Testis (tissue), 3 donors: ENCODE data around the gene PRDM2. TPM values are rescaled to one million over a fixed set of nuclear protein-coding genes. Genes with fewer than 3 reads are reported as not detected.
A peak's percentile ranks its signal among the peaks of the same experiment; 100 is the strongest.

Experiments used
- DNase-seq: peaks from one replicate; pipeline ENCODE4 v3.0.0-alpha.2; 2019
- H3K27ac ChIP-seq, 2 donors: fragments of 200-600 bp; sonication (generic); one replicate each; pipeline ENCODE4 v1.5.1; 2019
- H3K27me3 ChIP-seq: fragments of 200-600 bp; sonication (generic); one replicate; pipeline ENCODE4 v1.5.1; 2019
- H3K36me3 ChIP-seq: fragments of 200-600 bp; sonication (generic); one replicate; pipeline ENCODE4 v1.5.1; 2017; ENCODE audit warnings: low read depth; ENCODE audit errors: missing control alignments
- H3K4me1 ChIP-seq: fragments of 200-600 bp; sonication (generic); one replicate; pipeline ENCODE4 v1.5.1; 2019
- H3K4me3 ChIP-seq, 2 donors: fragments of 200-600 bp; sonication (generic); one replicate each; pipeline ENCODE4 v1.5.1; 2017 to 2019
- H3K9me3 ChIP-seq: fragments of 200-600 bp; sonication (generic); one replicate; pipeline ENCODE4 v1.5.1; 2017
- POLR2A ChIP-seq: fragments of 450-650 bp; IDR thresholded peaks from one replicate; pipeline ENCODE4 v1.6.1; 2017; ENCODE audit warnings: antibody characterized with exemption, mild to moderate bottlenecking, moderate library complexity
- WGBS, 2 donors: methylation state at CpG; one replicate each; pipeline ENCODE4 v1.1.5; 2018; 5-methylcytosine and 5-hydroxymethylcytosine counted together
- intact Hi-C: fragments of 100-400 bp; cut with DNase I; formaldehyde crosslinking; loops from one replicate; pipeline ENCODE4 v1.15.1; 2023; ENCODE audit warnings: low total_unique reads
- polyA plus RNA-seq: library from polyadenylated mRNA; stranded (reverse); fragments of 350-450 nt; fragmentation: Illumina TruSeq; extraction: RNeasy Lipid Tissue Mini Kit (QIAGEN cat#74804); gene quantifications from one replicate; pipeline ENCODE4 v1.2.3, GENCODE V29; 2014; ENCODE audit warnings: low read depth, low replicate concordance; ENCODE audit not compliant: insufficient read depth
- total RNA-seq, 2 donors: library from RNA; depleted of rRNA; stranded (reverse); fragments of >200 nt; gene quantifications; one replicate each; pipeline ENCODE4 v1.2.3, GENCODE V29; 2016
- TF ChIP-seq, protein P1 (sequence below), 3 experiments: fragments of 450-650 bp in 2 of 3; fragments of 200-600 bp in 1 of 3; sonication (generic) in 1 of 3; IDR thresholded peaks; one replicate each; pipeline ENCODE4 v1.5.1; 2016 to 2019; ENCODE audit warnings: antibody characterized with exemption in 3 of 3, mild to moderate bottlenecking in 2 of 3, moderate library complexity in 1 of 3

PRDM2 gene
- total and polyA plus RNA-seq, 3 donors from 2014 or later, result 43.5 to 75.1 (median 55.5) TPM

DNA sequence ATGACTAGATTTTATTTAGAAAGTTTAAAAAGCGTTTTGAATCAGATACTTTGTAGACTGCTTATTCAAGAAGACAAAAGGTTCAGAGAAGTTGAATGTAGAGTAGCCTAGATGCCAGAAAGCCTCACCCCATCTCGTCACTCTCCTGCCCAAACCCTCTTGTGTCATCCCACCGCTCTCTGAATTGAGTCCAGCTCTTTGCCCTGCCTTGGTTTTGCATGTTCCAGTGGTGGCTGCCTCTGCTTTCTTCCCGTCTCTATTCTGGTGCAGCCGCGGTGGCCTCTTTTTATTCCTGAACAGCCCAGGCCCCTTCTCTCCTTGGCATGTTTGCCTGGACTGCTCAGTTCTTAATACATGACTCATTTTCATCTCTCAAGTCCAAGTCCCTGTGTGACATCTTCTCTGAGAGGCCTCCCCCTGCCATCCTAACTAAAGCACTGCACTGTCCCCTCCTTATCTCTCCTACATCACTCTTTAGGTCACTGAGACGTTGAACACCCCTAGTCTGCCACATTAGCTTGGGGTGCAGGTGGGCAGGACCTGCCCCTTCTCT is 22.9 kb downstream of the PRDM2 start:
- DNase-seq, result no peak
- WGBS, 2 donors, result 83 to 87% methylated on average over 7 of the region's 7 CpGs
- Histone ChIP-seq H3K9me3 (no peaks in the 10 kb centered on the region), H3K27me3 (no peaks in the 10 kb centered on the region), H3K4me1 (peaks cover 13% of the 10 kb centered on the region), H3K27ac (no peak overlapping the region), H3K4me3 (no peak overlapping the region), H3K36me3 (no peaks in the 10 kb centered on the region)
- TF ChIP-seq, protein P1, sequence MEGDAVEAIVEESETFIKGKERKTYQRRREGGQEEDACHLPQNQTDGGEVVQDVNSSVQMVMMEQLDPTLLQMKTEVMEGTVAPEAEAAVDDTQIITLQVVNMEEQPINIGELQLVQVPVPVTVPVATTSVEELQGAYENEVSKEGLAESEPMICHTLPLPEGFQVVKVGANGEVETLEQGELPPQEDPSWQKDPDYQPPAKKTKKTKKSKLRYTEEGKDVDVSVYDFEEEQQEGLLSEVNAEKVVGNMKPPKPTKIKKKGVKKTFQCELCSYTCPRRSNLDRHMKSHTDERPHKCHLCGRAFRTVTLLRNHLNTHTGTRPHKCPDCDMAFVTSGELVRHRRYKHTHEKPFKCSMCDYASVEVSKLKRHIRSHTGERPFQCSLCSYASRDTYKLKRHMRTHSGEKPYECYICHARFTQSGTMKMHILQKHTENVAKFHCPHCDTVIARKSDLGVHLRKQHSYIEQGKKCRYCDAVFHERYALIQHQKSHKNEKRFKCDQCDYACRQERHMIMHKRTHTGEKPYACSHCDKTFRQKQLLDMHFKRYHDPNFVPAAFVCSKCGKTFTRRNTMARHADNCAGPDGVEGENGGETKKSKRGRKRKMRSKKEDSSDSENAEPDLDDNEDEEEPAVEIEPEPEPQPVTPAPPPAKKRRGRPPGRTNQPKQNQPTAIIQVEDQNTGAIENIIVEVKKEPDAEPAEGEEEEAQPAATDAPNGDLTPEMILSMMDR (IDR thresholded peaks at IDR 0.05), result no peak
- no peak for TF ChIP-seq POLR2A
- intact Hi-C loops, result no loop called here

DNA sequence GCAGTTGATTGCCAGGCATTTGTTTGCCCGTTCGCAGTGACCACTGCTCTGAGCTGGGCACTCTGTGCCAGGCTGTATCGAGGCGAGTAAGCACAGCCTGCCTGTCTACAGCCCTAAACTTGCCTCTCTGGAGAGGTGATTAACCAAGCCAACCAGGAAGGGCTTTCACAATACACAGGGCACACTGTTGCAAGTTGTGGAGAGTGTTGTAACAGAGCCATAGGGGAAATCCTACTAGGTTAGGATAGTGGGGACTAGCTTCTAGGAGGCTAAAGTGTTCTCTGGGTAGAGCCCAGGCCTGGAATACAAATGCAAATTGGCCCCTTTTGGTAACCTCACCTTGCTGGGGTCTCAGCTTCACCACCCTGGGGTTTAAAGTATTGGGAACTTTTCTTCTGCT is 23.8 kb downstream of the PRDM2 start:
- Histone ChIP-seq H3K4me1 (peaks cover 14% of the 10 kb centered on the region), H3K36me3 (no peaks in the 10 kb centered on the region), H3K27ac (no peak overlapping the region), H3K4me3 (no peak overlapping the region), H3K9me3 (no peaks in the 10 kb centered on the region), H3K27me3 (no peaks in the 10 kb centered on the region)
- intact Hi-C loops, result no loop called here
- DNase-seq, result no peak
- TF ChIP-seq, protein P1 (IDR thresholded peaks at IDR 0.05), result no peak
- TF ChIP-seq POLR2A, result no peak
- 76 to 86% methylated on average over 4 of the region's 4 CpGs for WGBS, 2 donors

DNA sequence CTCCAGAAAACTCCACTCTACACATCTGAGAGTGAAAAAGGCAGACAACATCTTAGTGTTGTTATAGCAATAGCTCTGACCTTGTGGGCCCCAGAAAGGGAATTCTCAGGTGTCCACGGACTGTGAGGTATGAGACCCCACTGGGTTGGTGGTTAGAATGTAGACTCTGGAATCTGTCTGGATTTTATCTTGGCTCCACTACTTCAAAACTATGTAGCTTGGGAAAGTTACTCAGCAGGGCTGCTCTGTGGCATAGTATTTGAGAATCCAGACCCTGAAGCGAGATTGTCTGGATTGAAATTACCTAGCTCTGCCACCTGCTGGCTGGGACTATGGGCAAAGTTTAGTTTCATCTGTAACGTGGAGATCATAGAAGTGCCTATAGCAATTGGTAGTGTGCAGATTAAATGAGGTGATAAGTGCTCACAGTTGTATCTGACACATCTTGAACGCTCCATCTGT is 25.8 kb downstream of the PRDM2 start:
- TF ChIP-seq, protein P1 (IDR thresholded peaks at IDR 0.05), result peak; percentile 13 to 53 (median 24)
- TF ChIP-seq POLR2A, result no peak
- intact Hi-C loops, result no loop called here
- Histone ChIP-seq H3K36me3 (no peaks in the 10 kb centered on the region), H3K4me3 (no peak overlapping the region), H3K4me1 (peaks cover 14% of the 10 kb centered on the region), H3K27me3 (no peaks in the 10 kb centered on the region), H3K27ac (no peak overlapping the region), H3K9me3 (no peaks in the 10 kb centered on the region)
- 55 to 73% methylated on average over 4 of the region's 4 CpGs for WGBS, 2 donors
- peak; percentile 54 for DNase-seq

DNA sequence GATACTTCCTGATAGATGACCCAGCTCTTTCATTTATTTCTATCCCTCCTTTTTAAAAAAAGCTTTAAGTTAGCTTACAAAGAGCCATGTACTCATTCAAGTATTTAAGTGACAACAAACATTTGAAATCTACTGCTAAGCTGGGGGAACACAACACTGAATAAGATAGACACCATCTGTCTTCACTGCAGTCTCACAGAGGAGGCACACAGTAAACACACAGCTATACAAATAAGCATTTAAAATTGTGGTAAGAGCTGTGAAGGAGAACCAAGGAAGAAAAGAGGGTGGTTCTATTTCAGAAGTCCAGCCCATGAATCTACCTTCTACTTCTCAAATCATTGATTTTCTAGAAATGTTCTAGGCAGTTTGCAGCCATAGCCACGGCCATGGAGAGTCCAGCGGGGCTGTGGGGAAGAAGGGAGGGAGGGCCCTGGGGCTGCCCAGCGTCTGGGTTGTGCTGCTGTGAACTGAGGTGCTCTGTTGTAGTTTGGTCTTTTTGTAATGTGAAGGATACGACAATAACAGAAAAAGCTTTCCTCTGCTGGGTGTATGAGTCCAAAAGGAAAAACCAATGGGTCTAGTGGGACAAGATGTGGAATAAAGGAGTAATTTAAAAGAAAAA is 28.2 kb downstream of the PRDM2 start:
- intact Hi-C loops, result no loop called here
- Histone ChIP-seq H3K36me3 (no peaks in the 10 kb centered on the region), H3K4me1 (peaks cover 16% of the 10 kb centered on the region), H3K27me3 (no peaks in the 10 kb centered on the region), H3K4me3 (no peak overlapping the region), H3K9me3 (no peaks in the 10 kb centered on the region), H3K27ac (peak overlapping the region; percentile 62 to 76)
- DNase-seq, result no peak
- whole genome bisulfite sequencing, 2 donors, result 49 to 55% methylated on average over 4 of the region's 4 CpGs
- TF ChIP-seq, protein P1 (IDR thresholded peaks at IDR 0.05), result no peak
- TF ChIP-seq POLR2A, result no peak

DNA sequence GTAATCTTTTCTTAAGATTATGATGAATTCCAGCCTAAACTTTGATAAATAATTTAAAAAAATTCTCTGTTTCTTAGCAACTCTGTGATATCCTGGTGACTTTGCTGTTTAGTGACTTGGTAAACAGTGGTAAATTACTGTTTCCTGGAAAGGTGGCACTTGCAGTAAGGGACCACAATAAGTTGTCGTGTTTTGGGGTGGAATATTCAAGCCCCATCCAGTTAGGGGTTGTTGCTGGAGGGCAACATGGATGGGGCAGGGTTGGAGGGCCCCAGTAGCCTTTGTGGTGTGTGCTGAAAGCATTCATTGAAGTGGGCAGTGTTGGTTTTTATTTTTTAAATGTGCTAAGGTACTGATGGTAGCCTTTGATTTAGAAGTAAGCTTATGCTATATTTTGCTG is 30.3 kb downstream of the PRDM2 start:
- TF ChIP-seq, protein P1 (IDR thresholded peaks at IDR 0.05), result no peak
- TF ChIP-seq POLR2A, result no peak
- H3K36me3 ChIP-seq, result no peaks in the 10 kb centered on the region
- no peaks in the 10 kb centered on the region for H3K27me3 ChIP-seq
- peaks cover 23% of the 10 kb centered on the region for H3K4me1 ChIP-seq
- intact Hi-C loops, result no loop called here
- WGBS, 2 donors, result 94 to 95% methylated on average over 1 of the region's 1 CpG
- H3K9me3 ChIP-seq, result no peaks in the 10 kb centered on the region
- H3K27ac ChIP-seq, result peak overlapping the region; percentile 39 to 76
- DNase-seq, result no peak
- no peak overlapping the region for H3K4me3 ChIP-seq
